ENCODE data around the gene MED14.

The MED14 gene

DNA sequence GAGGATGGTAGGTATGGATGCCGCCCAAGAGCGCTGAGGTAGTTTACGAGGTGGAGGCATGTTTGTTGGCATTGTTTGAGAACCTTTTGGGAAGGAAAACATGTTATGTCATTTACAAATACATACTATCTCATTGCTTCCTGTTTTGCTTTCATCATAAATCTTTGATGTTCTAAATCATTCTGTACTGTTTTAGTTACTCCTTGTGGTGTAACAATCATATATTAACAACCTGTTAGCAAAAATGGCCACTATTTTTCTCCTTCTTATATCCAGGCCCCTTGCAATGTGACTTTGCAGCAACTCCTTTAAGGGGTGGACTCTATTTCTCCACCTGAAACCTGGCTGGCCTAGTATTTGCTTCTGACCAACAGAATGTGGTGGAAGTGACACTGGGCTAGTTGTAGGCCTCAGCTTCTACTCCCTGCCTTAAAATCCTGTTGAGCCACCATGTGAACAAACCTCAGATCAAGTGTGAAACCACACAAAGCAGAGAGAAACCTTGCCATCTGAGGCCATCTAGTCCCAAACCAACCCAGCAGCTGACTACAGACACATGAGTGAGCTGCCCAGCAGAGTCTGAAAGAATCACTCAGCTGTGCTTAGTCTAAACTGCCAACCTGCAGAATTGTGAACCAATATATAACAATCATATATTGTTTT lies 72.1 kb downstream of the MED14 start:
- DNase-seq = peak in 1 of 2 donors; percentile 20

DNA sequence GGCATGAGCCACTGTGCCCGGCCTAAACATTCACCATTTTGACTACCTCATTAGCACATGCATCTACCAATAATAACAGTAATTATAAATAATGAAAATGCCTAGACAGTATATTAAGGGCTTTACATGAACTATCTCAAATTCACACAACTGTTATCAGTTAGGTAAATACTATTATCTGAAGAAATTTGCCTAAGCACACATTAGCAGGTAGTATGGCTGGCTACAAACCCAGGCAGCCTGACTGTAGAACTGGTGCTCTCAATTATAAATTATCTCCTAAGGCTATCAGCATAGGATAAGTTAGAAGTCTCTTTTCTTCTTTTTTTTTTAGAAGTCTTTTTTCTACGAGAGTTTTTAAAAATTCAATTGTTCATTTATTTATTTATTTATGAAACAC lies 73.9 kb downstream of the MED14 start:
- no peak for DNase-seq

DNA sequence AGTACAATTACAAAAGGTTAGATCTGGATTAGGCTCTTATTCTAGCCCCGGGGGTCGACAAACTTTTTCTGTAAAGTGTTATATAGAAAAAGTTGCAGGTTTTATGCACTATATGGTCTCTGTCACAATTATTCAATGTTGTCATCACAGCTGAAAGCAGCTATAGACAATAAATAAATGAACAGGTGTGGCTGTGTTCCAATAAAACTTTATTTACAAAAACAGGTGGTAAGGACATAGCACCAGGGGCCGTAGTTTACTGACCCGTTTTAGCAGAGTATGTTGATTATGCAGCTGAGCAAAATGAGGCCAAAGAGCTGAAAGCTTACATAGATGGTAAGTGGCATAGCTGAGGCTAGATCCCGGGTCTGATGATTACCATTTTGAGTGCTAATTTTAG lies 75.0 kb downstream of the MED14 start:
- no peak for DNase-seq

DNA sequence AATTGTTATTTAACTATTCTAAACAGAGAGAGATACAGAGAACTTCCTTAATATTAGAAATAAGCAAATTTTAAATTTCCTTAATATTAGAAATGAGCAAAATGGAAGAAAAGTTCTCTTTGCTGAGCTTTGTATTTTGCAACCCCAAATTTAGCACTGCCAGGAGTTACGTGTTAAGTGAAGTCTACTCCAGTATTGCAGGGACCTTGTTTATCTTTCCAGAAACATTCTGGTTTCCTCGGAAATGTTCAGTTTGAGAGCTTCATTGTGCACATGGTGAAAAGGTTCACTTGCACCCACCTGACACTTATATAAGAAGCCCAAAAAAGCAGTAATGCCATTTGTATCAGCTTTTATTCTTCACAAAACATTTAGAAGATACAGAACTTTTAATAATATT lies 81.8 kb downstream of the MED14 start:
- DNase-seq = no peak

DNA sequence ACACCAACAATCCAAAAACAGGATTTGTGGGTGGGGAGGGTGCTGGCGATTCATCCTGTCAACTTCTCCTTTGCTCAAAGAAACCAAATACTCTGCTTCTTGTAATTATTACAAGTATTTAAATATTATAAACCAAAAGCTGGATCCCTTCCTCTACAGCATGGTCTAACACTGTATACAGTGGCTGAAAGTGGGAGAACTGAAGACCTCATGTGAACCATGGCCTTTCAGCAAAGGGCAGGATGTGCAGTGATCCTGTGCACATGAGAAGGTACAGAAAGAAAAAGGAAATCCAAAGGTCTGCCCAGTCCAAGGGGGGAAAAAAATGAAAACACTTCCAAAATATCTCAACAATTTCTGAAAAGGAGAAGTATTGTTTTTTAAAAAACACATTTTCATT lies 82.7 kb downstream of the MED14 start:
- DNase-seq = no peak

DNA sequence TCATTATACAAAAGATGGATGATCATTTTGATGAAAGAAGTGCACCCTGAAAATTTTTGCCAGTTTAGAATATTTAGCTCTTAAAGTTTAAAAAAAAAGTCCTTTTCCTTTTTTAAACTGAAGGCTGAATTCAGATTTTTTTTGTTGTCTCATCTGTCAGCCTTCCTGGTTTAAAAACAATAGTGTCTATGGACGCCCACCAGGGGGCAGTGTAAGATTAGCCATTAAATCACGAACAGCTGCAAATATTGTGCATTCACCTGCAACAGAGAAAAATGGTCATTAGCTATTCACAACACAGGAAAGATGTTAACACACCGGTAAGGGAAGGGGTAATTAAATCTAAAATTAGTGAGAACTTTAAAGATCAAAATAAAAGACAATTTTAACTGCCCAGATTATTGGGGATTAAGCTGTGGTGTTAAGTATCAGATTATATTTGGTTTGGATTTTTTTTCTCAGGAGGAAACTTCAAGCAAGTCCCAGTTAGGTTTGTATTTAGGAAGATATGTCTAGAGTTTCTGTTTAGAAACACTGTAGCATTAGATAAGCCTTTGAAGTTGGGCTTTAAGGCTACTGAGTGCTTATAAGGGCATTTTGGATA lies 83.6 kb downstream of the MED14 start:
- peak; percentile 78 for DNase-seq

DNA sequence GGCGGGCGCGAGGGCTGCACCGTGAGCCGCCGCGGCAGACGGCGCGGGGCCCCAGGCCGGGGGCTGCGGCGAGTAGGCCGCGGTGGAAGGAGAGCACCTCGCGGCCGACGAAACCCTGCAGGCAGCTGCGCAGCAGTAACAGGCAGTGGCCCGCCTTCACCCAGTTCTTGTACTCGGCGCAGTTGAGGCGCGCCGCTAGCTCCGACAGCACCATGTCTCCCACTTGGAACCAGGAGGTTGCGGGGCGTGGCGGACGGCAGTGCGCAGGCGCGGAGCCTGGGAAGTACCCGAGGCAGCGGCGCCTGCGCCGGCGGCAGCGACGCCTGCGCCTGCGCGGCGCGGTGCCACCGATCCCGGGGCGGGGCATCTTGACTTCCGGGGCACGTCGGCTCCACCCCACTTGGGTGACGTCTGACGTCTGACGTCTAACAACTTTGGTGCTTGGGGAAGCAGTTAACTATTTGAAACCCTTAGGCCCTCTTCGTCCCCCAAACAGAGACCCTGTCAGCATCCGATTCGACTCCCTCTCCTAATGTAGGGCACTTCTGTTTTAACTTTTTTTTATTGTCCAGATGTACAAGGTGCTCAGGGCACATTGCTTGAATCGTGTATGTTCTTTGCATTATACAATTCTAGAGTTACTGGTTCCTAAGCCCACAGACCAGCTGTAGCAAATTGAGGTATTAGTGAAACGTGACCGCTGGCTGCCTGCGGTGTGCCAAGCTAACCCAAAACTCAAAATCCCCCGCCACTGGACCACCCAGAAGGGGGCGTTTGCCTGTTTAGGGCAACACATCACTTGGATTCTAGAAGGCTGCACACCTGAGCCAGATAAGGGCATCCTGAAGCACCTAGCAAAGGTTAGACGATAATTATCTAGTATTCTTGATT lies 87.8 kb downstream of the MED14 start, which contains the start of gene CXorf38:
Gene CXorf38 (minus strand): TSS at position 255 of the 891 bp plus-strand sequence. CDS start 41 bp downstream, at position 214.
- peak; percentile 93 to 97 for DNase-seq

DNA sequence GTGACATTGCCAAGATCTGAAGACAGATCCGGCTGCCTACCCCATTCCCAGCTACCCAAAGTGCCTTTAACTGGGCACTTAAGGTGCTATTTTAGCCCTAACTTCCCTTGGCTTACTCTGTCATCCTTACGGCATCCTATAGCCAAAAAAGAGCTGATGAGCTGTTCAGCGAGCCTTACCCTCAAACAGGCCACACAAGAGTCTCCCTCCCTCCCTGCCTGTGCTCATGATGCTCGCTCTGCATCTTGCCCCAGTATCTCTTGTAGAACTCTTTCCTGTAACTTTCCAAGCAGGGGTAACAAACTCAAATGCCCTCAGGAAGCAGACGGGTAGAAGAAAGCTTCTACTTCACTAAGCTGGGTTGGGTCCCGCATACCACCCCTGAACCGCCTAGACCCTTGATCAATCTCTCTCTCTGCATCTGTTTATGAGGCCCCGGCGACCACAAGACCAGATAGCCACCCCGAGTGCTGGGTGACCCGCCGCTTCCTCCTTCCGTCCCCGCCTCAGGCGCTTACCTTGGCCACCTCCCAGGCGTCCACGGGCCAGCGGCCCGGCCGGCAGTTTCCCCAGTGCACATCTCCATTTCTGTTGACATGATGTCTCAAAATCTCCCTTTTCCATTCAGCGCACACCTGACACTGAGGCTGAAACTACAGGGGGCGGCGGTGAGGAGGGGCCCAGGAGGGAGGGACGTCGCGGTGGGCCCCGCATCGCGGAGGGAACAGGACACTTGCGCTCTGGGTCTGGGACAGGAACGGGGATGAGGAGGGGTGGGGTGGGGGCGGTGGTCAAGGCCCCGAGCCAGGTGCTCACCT lies 88.6 kb downstream of the MED14 start:
- peak; percentile 18 to 34 for DNase-seq

DNA sequence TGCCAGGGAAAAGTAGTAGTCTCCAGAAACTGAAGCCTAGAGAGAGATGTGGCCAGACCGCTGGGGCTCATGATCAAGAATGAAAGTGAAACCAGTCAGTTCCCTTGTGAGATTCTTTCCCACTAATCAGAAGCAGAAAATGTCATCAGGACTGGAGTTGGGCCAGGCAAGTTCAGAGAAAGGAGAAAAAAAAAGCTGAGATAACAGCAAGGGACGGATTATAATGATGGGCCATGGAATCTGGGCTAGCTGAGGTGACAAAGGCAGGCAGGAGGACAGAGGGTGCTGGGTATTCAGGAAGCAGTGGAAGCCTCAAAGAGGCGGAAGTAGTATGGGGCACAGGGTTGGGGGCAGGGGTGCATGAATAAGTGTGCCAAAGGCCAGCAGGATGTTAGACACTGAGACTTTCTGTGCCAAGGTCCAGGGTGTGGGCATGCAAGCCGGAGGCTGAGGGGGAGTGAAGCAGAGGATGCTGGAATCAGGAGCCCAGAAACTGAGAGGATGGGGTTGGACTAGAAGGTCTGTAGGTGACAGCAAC lies 90.5 kb downstream of the MED14 start:
- peak; percentile 52 to 63 for DNase-seq

DNA sequence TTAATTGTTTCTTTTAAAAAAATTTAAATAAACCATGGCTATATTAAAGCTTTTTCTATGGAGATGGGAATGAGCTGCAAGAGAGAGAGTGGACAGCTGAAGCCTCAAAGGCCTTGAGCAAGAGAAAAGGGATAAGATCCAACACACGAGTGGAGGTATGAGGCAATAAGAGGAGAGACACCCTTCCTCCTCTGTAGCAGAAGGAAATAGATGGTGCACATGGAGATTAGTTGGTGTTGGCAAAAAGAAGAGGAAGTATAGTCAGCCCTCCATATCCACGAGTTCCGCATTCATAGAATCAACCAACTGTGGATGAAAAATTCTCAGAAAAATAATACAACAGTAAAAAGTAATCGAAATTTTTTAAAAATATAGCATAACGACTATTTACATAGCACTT lies 91.2 kb downstream of the MED14 start:
- peak in 1 of 2 donors; percentile 28 for DNase-seq

DNA sequence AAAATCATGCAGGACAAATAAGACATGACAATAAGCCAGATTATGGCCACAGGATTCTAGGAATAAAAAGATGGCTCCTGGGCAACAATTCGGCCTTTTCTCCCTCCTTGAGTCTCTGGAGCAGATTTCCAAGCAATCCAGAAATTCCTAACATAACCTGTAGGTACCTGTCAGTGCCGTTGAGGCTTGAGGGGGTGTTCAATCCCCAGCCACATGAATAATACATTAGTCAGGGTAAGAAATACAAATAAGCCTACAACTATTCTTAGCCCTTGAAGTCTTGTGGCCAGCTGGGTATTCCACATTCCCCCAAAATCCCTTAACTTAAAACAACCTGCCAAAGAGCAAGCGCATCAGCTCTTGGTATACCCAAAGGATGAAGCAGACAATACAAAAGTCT lies 97.7 kb downstream of the MED14 start:
- no peak for DNase-seq

DNA sequence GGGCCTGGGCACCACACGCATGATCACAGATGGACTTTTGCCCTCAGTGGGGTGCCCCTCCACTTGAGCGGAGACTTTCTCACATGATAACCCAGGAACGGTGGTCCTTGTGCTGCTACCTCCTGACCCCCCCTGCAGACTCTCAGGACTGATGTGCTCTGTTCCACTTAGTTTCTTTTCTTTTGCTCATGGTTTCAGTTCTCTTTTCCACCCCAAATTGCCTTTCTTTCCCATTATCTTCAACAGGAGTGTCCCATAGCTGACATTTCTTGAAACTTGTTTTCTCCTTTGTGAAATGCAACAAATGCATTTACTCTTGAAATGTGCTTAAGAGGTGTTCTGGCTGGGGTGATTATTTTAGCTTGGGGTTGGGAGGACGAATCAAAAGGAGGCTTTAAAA lies 103.1 kb downstream of the MED14 start:
- DNase-seq = no peak

DNA sequence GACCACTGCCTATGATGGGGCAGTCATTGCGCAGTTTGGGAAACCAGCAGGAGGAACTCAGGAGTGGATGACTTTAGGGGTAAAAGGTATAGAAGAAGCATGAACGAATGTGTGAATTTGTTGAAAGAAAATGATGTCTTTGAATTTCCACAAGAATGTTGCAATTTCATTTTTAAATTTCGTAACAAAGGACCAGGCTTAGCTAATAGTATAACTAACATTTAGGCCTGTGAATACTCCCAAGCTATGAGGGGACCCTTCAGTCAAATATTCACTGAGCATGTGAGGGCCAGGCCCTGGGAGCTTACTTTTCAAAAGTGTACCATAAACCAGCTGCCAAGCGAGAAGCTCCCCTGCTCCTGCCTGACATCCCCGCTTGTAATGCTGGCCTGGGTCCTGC lies 106.8 kb downstream of the MED14 start:
- DNase-seq = no peak

DNA sequence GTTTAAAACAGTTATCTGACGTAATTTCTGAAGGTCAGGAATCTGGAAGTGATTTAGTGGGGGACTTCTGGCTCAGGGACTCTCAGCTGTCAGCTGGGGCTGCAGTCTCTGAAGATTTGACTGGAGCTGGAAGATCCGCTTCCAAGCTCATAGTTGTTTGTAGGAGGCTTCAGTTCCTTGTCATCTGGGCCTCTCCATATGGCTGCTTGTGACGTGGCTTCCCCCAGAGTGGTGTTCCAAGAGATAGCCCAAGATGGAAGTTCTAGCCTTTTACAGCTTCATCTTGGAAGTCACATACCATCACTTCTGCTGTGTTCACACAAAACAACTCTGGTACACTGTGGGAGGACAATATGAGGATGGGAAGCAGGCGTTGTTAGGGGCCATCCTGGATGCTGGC lies 110.0 kb downstream of the MED14 start:
- DNase-seq = no peak

DNA sequence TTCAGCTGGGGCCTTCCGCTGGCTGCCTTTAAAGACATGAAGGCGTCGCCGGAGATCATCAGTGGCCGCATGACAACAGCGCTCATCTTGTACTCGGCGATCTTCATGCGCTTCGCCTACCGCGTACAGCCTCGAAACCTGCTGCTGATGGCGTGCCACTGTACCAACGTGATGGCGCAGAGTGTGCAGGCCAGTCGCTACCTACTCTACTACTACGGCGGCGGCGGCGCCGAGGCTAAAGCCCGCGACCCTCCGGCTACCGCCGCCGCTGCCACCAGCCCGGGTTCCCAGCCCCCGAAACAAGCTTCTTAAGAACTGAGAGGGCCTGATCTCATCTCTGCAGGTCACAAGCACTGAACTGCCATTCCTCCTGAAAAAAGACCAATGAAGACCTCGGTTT lies 111.7 kb downstream of the MED14 start:
- DNase-seq = no peak

DNA sequence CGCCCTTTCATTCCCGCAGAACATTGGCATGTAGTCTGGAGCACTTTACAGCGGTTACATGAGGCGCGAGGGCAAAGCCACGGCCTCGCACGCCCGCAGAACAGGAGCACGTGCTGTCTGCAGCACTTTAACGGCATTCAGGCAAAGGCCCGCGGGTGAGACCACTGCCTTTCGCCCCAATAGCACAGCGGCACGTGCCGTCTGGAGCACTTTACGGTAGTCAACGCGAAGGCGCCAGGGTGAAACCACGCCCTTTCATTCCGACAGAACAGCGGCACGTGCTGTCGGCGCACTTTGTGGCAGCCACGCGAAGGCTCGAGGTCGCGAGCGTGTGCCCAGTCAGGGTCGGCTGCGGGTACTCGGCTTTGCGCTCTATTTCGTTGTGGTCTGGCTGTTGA lies 112.2 kb downstream of the MED14 start, which contains the start of gene MPC1L:
Gene MPC1L (plus strand): TSS at position 290 of the 398 bp plus-strand sequence. CDS start 138 bp downstream, outside the sequence.
- no peak for DNase-seq

DNA sequence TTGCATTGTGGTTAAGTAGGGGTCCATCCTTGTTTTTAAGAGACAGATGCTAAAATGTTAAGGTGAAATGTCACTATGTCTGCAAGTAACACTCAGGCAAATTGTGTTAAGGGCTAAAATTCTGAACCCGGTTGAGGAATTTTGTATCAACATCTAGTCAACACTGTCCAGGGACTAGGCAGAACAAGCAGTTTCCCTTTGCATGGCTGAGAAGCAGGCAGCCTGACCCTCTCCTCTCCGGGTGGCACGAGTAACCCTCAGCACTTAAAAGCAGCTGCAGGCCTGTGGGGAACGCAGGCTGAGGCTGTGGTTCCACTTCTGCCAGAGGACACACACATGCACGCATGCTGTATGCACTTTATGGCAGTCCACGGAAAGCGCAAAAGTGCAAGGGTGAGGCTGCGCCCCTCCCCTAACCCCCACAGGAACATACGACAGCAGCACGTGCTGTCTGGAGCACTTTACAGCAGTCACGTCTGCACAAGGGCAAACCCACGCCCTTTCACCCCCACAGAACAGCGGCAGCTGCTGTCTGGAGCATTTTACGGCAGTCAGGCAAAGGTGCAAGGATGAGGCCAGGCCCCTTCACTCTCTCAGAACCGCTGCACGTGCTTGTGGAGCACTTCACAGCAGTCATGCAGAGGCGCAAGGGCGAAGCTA lies 112.7 kb downstream of the MED14 start:
- DNase-seq = no peak

DNA sequence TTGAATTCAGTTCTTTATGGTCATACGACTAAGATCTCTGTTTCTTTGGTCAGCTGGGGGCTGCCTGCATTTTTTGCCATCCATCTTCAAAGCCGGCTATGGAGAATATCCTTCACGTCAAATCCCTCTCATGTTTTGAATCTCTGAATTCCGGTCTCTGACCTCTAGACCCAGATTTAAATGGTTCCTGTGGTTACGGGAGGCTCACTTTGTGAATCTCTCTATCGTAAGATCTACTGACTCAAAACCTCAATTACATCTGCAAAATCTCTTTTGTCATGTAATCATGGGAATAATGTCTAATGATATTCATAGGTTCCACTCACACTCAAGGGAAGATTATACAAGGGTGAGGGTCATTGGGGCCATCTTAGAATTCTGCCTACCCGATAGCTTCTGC lies 117.8 kb downstream of the MED14 start:
- DNase-seq = no peak

DNA sequence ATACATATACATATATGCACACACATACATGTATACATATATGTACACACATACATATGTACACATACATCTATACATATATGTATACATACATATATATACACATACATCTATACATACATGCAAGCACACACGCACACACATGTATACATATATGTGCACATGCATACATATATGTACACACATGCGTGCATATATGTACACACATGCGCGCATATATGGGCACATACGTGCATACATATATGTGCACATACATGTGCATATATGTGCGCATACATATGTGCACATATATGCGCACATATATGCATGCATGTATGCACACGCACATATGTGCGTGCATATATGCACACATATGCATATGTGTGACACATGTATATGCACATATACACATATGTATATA lies 119.4 kb downstream of the MED14 start:
- no peak for DNase-seq

DNA sequence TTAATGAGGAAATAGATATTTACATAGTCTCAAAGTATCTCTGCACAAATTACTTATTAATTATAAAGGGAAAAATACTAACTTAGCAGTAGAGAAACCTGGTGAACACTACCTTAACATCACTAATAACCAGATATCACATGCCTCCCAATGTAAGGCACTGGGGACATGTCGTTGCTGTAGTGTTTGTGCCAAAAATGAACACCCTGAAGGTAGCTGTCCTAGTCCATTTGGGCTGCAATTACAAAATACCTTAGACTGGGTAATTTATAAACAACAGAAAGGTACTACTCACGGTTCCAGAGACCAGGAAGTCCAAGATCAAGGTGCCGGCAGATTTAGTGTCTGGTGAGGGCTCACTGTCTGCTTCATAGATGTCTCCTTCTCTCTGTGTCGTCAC lies 122.8 kb downstream of the MED14 start:
- no peak for DNase-seq

DNA sequence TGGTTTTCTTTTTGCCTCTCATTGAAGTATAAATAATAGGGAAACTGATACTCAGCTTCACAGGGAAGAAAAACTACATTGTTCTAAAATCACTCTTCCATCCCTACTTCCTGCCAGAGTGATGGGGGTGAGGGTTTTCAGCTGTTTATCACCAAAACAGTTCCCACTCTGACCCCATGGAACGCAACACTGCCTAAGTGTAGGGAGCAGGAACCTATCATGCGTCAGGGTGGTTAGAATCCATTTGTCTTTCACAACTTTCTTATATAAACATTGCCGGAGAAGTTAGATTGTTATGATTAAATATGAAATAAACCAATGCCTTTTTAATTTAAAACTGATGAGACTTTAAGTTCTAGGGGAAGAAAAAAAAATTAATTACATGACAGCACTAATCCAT lies 128.0 kb downstream of the MED14 start:
- no peak for DNase-seq

DNA sequence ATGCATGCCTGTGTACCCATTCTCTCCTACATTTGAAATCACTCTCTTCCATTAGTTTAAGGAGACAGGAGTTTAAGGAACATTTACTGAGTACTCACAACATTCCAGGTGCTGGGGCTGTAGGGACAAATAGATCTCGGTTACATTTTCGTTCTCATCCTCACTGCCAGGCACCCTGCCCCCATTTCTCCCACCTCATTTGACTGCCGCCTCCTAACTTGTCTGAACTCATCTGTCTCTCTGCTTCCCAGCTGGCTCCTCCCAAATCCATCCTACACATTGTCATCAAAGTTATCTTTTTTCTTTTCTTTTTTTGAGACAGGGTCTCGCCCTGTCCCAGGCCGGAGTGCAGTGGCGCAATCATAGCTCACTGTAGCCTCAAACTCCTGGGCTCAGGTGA lies 131.9 kb downstream of the MED14 start:
- DNase-seq = no peak
